Osteoblast (primary cell): Measurements from ENCODE around the gene B4GALNT1. TPM values are rescaled to one million over a fixed set of nuclear protein-coding genes. Genes with fewer than 3 reads are reported as not detected.

Source experiments
- DNase-seq: peaks from one replicate; pipeline ENCODE4 v3.0.0; 2011; ENCODE audit warnings: low spot score, mixed read lengths; ENCODE audit not compliant: insufficient read length; ENCODE audit errors: missing footprints
- H2AFZ ChIP-seq: 2 replicates; pipeline ENCODE4 v1.6.0; 2011; ENCODE audit warnings: mild to moderate bottlenecking, low read length
- H3K27ac ChIP-seq: 2 replicates; pipeline ENCODE4 v1.5.1; 2011; ENCODE audit warnings: mild to moderate bottlenecking, low read depth, low read length, moderate library complexity
- H3K27me3 ChIP-seq: 2 replicates; pipeline ENCODE4 v1.6.0; 2012; ENCODE audit warnings: mild to moderate bottlenecking, control low read depth, inconsistent platforms, low read length, moderate library complexity; ENCODE audit not compliant: insufficient read depth
- H3K36me3 ChIP-seq: 2 replicates; pipeline ENCODE4 v1.5.1; 2011; ENCODE audit warnings: mild to moderate bottlenecking, low read length, control low read depth, moderate library complexity; ENCODE audit not compliant: insufficient read depth
- H3K4me1 ChIP-seq: 2 replicates; pipeline ENCODE4 v1.5.1; 2011; ENCODE audit warnings: mild to moderate bottlenecking, low read length, control low read depth, moderate library complexity; ENCODE audit not compliant: insufficient read depth
- H3K4me2 ChIP-seq: 2 replicates; pipeline ENCODE4 v1.6.0; 2011; ENCODE audit warnings: mild to moderate bottlenecking, low read length; ENCODE audit not compliant: insufficient read depth
- H3K4me3 ChIP-seq: fragments of 200-600 bp; sonication (generic); 3 replicates; pipeline ENCODE4 v1.5.1; 2012; ENCODE audit warnings: mild to moderate bottlenecking, low read length, inconsistent platforms; ENCODE audit not compliant: insufficient read depth
- H3K79me2 ChIP-seq: 2 replicates; pipeline ENCODE4 v1.6.0; 2012; ENCODE audit warnings: mild to moderate bottlenecking, low read length, control low read depth, inconsistent platforms; ENCODE audit not compliant: insufficient read depth
- H3K9me3 ChIP-seq: 2 replicates; pipeline ENCODE4 v1.5.1; 2011; ENCODE audit warnings: low read depth, low read length, control low read depth
- H4K20me1 ChIP-seq: 2 replicates; pipeline ENCODE4 v1.6.0; 2012; ENCODE audit warnings: mild to moderate bottlenecking, low read length, control low read depth; ENCODE audit not compliant: insufficient read depth
- CTCF ChIP-seq: IDR thresholded peaks from 2 replicates; pipeline ENCODE4 v1.5.1; 2011; ENCODE audit warnings: mild to moderate bottlenecking, low read depth, low read length, moderate library complexity; ENCODE audit errors: extremely low read depth
- total RNA-seq: library from RNA; depleted of rRNA; stranded (reverse); fragments of >200 nt; gene quantifications from 2 replicates; pipeline ENCODE4 v1.2.3, GENCODE V29; 2012

Gene B4GALNT1
- total RNA-seq, 1 donor, result 1.1 TPM

GRCh38 chr12:57621497-57622292, 11.3 kb downstream of the B4GALNT1 start:
- DNase-seq, result peak; percentile 98
- peaks cover 48% of the 10 kb centered on the region for H3K27me3 ChIP-seq

GRCh38 chr12:57620936-57621496, 12.0 kb downstream of the B4GALNT1 start:
- peaks cover 47% of the 10 kb centered on the region for H3K27me3 ChIP-seq
- peaks cover 14% of the 10 kb centered on the region for H3K4me1 ChIP-seq
- H3K4me2 ChIP-seq, result peak overlapping the region; percentile 86
- no peaks in the 10 kb centered on the region for H3K9me3 ChIP-seq
- H3K27ac ChIP-seq, result no peak overlapping the region
- peak overlapping the region; percentile 41 for H2AFZ ChIP-seq
- peak; percentile 87 for DNase-seq
- H3K4me3 ChIP-seq, result peak overlapping the region; percentile 67
- H4K20me1 ChIP-seq, result no peaks in the 10 kb centered on the region
- peaks cover 3% of the 10 kb centered on the region for H3K36me3 ChIP-seq
- H3K79me2 ChIP-seq, result no peaks in the 10 kb centered on the region
- TF ChIP-seq CTCF, result no peak

More at GRCh38 chr12:57621497-57622292, 11.3 kb downstream of the B4GALNT1 start:
- Histone ChIP-seq H3K4me1 (peaks cover 7% of the 10 kb centered on the region), H3K4me2 (peak overlapping the region; percentile 86), H3K36me3 (peaks cover 2% of the 10 kb centered on the region), H4K20me1 (no peaks in the 10 kb centered on the region), H3K27ac (no peak overlapping the region), H3K4me3 (peak overlapping the region; percentile 67), H3K79me2 (no peaks in the 10 kb centered on the region), H3K9me3 (no peaks in the 10 kb centered on the region), H2AFZ (peak overlapping the region; percentile 41)
- peak; percentile 77 for TF ChIP-seq CTCF

GRCh38 chr12:57620245-57620935, 12.6 kb downstream of the B4GALNT1 start:
- no peak overlapping the region for H2AFZ ChIP-seq

More at GRCh38 chr12:57620245-57620935, 12.6 kb downstream of the B4GALNT1 start:
- no peak overlapping the region for H3K4me3 ChIP-seq
- no peak overlapping the region for H3K4me2 ChIP-seq
- DNase-seq, result peak; percentile 79
- TF ChIP-seq CTCF, result no peak
- peaks cover 7% of the 10 kb centered on the region for H3K36me3 ChIP-seq
- no peaks in the 10 kb centered on the region for H4K20me1 ChIP-seq
- H3K27me3 ChIP-seq, result peaks cover 45% of the 10 kb centered on the region
- no peaks in the 10 kb centered on the region for H3K79me2 ChIP-seq
- no peaks in the 10 kb centered on the region for H3K9me3 ChIP-seq
- peaks cover 15% of the 10 kb centered on the region for H3K4me1 ChIP-seq
- H3K27ac ChIP-seq, result no peak overlapping the region
